DMS 273 (cell line): ENCODE data around the gene SORCS2.

Source experiments
- DNase-seq: peaks from one replicate; lab custom pipeline; 2025; ENCODE audit not compliant: unreplicated experiment; lab: John Stamatoyannopoulos, UW

SORCS2 gene

DNA sequence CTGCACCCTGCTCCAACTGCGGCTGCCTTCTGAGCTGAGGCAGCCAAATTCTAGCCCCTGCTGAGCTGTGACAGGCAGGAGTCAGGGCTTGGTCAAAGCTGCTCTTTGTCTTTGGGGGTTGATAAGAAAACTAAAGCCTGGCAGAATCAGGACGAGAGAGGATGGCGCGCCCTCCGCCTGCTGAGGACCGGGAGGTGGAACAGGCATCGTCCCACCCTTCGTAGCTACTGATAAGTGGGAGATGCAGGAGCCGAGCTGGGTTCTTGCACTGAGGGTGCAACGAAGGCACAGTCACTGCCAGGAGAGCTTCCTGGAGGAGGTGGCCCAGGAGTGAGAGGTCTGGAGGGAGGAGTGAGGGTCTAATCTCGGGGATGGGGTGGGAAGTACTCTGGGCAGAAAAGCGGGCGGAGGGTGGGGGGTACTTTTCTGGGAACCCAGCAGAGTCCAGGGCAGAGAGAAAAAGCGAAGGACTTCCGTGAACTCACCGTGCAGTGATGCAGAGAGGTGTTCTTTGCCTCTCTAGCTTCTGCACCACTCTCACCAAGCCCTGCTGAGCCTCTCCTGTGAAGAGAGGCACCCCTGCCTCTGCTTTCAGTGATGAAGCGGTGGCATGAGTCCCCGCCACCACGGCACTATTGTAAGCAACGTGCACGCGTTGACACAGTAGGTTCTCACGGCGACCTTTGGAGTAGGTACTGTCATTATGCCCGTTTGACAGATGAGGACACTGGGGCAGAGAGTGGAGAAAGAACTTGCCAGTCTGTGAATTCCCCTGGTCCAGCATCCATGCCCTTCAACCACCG lies 107.8 kb downstream of the SORCS2 start:
- DNase-seq = no peak

DNA sequence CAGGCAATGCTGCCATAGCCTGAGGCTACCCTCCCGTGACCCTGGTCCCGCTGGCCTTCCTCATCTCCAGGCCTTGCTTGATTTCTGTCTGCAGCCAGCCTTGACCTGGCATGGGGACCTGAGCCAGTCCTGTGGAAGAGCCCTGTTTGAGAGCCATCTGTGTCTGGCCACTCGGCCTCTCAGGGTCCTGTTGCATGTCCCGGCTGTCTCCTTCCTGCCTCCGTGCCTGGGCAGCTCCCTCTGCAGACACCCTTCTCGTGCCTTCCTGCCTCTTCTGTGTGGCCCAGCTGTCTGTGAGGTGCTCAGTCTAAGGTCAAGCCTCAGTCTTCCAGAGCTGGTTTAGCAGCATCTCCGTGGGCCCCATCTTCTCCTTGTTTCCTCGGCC lies 108.4 kb downstream of the SORCS2 start:
- no peak for DNase-seq

DNA sequence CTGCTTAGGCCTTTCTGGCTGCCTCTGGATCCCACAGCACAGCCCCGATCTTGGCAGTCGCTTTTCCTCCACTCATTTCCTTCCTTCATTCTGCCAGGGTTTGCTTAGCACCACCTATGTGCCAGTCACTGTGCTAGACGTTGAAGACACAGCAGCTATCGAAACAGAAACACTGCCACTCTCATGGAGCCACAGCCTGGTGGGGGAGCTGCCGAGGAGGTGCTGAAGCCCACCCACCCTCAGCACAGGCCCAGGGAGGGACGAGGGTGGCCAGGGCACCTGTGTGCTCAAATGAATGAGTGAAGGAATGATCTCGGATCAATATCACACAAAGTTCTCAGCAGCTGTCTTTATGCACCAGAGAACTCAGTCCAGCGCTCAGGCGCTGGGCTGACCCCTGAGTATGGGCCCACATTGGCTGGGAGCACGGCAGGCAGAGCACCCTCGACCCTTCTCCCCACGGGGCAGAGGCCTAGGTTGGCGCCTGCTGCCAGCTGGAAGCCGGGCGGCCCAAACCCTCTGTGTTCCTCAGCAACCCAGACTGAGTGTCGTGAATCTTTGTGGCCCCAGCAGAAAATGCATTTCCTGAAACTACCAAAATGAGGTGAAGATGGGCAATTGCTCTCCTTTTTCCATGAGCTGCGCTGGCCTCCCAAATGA lies 108.9 kb downstream of the SORCS2 start:
- DNase-seq = no peak

DNA sequence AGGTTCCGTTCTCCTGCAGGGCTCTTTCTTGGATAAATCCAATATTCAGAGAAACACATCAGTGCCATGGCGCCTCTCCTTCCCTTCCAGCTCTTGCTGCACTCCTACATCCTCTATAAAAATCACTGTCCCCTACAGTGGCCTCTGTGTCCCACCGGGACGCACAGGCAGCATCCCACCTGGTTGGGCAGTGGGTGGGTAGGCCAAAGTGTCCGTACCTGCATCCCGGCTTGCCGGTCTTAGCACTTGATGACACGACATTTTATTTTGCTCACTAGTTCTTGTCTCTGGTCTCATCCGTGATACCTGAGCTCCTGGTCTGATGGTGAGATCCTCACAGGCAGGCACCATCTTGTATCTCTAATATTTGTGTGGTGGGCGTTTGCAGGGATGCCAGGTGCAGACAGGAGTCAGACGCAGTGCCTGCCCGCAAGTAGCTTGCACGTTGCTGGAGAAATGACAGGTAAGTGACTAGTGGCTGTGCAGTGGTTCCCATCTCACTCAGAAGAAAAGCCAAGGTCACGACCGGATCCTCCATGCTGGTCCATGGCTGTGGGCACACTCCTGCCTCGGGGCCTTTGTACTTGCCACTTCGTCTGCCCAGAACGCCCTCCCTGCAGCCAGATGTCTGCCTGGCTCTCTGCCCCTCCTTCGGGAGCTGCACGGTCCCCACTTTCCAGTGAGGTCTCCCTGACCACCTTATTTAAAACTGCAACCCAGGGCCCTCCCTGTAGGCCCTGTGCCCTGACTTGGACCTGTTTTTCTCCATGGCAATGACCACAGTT lies 109.7 kb downstream of the SORCS2 start:
- DNase-seq = no peak

DNA sequence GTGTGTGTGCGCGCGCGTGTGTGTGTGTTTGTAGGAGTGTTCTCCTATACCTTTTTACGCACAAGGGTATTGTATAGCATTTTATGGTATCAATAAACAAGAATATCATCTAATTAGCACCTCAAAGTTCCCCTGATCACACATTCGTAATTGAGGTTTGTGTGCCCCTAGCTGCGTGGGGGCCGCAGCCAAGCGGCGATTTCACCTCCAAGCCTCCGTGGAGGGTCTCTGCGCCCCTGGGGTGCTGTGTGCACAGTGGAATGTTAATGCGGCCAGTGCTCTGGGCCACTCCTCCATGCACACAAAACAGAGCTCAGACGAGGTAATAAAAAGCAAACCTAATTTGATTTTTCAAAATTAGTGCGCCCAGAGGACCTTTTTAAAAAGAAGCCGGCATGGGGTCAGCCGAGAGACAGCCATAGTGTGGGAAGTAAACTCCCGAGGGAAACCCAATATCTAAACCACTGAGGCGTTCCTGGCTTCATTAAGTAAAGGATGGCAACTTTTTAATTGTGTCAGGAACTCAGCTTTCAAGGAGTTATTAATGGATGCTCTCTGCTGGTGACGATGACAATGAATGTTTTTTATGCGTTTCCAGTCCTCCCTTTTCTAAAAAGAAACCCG lies 110.6 kb downstream of the SORCS2 start:
- DNase-seq = no peak

DNA sequence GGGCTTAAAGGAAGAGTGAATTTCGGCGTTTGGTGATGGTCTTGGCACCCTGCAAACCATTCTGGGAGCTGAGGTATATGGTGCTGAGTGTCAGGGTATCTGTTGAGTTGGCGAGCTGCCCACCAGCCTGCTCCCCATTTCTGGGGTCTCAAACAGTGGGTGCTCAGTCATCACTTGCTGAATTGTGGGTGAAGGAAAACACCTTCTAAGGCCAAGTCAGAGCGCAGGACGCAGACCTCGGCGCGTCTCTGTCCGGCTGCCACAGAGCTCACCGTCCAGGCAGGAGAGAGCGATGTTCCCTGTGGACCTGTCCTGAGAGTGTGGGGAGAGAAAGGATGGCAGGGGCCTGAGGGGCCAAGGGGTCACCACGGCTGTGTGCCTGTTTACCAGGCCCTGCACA lies 111.2 kb downstream of the SORCS2 start:
- DNase-seq = no peak

DNA sequence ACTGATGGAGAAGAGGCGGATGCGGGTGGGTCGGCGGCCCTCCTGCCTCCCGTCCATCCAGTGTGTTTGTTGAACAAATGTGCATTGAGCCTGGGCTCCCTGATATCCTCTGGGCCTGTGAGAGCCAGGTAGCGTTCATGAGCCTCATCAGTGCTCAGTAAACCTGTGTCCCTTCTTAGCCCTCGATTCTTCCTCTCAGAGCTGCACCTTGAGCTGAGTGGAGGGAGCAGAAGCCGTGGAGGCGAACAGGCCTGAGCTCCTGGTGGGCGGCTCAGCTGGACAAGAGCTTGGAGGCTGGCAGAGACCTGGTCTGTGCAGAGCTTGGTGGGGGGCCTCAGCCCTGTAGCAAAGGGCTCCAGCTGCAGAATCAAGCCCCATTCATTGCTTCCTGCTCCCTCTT lies 112.1 kb downstream of the SORCS2 start:
- no peak for DNase-seq

DNA sequence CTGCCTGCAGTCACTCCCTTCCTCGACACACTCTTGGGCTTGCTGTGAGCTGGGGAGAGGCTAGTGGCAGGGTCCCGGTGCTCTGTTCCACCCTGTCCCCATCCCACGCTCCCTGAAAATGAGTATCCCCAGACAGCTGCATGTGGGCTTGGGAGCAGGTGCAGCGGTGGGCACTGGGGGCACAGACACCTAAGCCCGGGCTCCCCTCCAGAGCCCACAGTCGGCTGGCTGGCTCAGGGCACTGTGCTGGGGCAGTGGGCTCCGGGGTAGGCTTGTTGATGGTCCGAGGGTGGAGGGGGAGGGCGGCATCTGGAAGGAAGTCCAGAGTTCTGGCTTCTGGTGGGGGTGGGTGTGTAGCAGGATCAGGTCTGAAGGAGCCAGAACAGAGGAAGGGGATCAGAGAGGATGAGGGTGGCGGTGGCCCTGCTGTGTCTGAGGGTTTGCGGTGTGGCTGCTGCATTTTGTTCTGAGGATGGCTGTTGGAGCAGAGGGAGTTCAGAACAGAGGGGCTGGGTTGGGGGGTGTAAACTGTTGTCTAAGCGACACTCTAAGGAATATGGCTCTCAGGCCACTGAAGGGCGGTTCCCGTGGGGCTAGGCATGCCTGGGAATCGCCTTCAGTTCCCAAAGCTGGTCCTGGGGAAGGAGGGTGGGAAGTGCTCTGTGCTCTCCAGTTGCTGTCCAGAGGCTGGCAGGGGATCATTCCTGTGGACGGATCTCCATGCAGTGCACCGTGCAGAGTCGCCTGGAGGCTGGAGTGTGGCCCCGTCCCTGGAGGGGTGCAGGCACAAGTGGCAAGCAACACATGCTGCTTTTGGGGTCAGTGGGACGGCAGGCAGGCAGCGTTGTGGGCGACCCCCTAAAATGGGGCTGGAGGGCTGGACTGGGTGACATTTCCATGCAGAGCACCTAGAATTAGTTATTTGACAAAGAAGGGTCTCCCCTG lies 114.0 kb downstream of the SORCS2 start:
- no peak for DNase-seq

DNA sequence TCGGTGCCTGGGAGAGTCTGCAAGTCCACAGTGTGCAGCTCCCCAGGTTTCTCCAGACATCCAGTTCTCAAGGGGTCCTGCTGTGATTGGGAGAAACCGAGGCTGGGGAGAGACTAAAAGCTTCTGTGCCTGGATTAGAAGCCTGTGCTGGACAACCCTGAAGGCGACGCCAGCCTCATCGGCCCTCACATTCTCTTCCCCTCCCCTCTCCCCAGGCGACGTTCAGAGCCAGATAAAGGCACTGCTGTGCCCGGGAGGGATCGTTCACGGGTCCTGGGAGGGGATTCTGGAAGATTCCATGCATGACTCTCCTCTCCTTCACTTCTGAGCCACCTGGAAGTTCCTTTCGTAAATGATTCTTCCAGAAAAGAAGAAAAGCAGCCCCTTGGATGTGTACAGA lies 114.6 kb downstream of the SORCS2 start:
- DNase-seq = no peak

DNA sequence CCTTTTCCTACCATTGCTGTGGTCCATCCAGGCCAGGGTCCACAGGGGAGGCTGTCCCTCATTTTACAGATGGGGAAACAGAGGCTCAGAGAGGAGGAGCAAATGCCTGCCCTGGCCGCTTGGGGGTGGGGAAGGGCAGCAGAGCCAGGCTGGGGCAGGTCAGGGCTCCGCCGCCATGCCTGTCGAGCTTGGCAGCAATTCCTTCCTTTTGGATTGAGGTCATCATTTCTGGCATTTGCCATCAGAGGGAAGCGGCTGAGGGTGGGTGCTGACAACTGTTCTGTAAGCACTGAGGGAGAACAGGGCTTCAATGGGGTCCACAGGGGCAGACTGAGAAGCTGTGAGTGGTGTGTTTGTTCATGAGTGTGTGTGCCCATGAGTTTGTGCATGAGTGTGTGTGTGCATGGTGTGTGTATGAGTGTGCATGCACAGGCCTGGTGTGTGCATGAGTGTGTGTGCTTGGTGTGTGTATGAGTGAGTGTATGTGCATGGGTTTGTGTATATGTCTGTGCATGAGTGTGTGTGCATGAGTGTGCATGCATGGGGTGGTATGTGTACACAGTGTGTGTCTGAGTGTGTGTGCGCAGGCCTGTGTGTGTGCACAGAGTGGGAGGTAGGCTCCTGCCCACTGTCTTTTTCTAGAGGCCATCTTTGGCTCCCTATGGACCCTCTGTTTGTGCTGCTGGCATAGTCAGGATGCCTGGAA lies 115.2 kb downstream of the SORCS2 start:
- no peak for DNase-seq

DNA sequence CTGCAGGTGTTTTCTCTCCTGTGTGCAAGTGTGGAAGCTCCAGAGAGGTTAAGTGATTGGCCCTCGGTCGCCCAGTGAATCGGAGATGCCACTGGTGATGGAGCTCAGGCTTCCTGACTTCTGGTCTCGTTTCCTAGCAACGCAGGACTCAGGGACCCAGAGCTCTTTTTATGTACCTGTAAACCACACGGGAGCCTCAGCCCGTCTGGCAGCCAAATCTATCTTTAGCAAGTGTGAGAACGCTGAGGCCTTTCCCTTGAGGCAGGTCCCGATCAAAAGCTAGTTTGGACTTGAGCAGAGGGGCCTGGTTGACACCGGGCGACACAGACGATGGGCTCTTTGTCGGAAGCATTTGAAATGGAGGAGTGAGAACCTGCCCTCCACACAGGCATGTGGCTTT lies 116.8 kb downstream of the SORCS2 start:
- no peak for DNase-seq

DNA sequence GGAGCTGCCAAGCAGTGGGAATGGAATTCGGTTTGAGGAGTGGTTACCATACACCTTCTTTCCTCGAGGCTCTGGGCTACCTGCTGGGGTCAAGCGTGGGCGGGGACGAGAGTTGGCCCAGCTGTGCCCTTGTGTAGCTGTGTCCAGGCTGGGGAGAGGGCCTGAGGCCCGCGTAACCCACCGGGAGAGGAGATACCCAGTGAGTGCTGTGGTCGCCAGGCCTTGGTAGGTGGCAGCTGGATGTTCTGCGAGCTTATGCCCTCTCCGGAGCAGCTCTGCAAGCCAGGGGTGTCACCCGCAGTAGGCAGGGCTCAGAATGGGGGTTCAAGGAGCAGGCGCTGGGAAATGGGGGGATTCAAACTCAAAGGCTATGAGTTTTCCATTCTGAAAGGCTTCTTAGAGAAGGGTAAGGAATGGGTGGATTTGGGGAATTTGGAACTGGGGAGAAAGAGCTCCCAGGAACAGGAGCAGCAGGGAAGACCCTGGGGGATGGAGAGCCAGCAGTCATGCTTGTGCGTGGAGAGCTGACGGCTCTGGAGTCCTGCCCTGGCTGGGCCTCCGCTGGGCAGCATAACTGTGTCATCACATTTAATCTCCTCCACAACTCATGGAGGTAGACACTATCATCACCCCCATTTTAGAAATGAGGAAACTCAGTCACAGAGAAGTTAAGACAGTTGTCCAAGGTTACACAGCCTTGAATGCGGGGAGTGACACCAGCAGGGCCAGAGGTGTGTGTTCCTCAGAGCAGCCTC lies 117.5 kb downstream of the SORCS2 start:
- no peak for DNase-seq

DNA sequence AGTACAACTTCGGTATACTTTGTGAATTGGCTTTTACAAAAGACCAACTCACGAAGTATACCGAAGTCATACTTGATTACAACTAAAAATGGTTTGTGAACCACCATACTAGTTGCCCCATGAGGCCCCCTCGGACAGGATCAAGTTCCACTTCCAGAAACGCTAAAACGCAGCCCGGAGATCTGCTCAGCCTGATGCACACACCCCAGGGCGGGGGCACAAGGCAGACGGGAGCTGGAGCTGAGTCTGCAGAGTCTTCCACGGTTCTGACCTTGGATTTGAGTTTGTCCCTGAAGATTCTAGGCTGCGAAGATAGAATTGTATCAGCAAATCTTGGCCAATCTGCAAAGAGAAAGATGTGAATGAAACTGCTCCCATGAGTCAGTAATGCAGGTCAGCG lies 118.1 kb downstream of the SORCS2 start:
- no peak for DNase-seq

DNA sequence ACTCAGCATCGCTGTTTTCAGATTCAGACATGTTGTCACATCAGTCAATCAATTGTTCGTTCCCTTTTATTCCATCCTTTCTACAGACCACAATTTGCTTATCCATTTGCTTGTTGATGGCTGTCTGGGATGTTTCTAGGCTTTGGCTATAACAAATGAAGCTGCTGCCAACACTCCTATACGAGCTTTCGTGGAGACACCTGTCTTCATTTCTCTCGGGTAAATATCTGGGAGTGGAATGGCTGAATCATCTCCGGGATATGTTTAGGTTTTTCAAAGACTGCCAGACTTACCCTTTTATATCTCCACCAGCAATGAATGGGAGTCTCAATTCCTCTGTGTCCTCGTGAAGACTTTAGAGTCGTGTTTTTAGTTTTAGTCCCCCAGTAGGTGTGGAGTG lies 118.9 kb downstream of the SORCS2 start:
- DNase-seq = no peak

DNA sequence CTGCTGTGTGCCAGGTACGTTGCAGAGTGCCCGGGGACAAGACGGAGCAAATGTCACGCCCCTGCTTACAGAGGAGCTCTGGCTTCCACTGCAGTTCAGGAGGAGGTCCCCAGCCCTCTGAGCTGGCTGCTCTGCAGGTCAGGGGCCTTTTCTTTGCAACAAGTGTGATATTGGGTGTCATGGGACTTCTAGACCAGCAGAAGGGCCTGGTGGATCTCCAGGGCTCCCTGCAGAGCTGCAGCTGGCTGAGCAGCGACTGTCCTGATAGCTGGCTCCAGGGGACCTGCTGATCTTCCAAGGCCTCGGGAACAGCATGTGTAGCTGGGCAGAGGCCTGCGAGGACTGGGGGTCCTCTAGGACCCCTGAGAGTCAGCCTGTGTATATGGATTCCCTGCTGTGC lies 120.4 kb downstream of the SORCS2 start:
- no peak for DNase-seq

DNA sequence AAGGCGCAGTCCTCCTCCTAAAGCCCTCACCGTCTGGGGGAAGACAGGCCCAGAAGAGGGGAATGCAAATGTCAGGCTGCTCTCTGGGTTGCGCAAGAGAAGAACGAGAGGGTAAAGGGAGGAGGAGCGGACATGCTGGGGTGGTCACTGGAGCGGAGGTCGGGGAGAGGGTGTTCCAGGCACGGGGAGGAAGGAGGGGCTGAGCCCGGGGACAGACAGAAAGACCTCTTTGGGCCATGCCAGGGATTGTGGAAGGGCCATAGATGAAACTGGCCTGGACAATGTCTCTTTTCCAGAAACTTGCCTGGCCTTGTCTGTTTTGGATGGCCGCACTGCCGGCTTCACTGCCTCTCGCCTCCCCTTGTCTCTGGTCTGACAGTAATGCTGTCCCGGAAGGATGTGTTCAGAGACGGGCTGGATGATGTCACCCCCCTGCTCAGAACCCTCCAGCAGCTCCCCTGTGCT lies 121.0 kb downstream of the SORCS2 start:
- no peak for DNase-seq

DNA sequence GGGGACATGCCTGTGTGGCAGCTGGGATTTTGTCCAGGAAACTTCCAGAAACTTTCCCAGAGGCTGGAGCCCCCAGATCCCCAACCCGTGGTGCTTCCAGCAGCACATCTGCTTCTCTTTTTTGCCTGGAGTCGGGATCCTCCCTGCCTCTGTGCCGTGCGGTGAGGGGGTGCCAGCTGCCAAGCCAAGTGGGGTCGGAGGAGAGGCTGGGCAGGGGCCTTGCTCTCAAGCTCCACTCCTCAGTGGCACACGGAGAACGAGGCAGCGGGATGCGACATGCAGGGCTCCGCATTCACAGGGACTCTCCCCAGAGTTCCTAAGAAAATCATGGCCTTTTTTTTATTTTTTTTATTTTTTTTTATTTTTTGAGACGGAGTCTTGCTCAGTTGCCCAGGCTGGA lies 121.7 kb downstream of the SORCS2 start:
- no peak for DNase-seq

DNA sequence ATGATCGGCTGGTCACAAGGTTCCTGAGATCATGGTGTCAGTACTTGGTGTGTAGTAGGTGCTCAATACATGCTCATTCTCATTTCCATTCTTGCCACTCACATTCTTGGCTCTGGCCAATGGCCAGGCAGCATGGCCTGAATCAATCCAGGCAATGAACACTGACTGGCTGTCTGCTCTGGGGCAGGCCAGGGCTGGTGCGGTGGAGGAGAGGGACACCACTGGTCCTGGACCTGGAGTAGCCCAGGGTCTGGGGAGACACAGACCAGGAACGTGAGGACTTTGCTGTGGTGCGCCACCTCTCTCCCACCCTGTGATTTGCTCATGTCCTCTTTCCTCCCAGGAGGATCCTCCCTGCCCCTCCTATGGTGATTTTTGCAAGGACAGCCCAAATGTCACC lies 122.9 kb downstream of the SORCS2 start:
- DNase-seq = no peak

DNA sequence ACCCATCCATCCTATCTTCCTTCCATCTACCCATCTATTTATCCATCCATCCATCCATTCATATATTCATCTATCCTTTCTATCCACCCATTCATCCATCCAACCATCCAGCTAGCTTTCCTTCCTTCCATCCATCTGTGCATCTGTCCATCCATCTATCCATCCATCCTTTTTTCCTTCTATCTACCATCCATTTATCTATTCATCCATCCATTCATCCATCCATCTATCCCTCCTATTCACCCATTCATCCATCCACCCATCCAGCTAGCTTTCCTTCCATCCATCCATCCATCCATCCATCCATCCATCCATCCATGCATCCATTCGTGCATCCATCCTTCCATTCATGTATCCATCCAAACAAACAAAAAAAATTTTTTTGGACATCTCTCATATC lies 123.6 kb downstream of the SORCS2 start:
- no peak for DNase-seq
